Measurements from ENCODE around the gene GTF3C2.
A peak's percentile ranks its signal among the peaks of the same experiment; 100 is the strongest.

DNA sequence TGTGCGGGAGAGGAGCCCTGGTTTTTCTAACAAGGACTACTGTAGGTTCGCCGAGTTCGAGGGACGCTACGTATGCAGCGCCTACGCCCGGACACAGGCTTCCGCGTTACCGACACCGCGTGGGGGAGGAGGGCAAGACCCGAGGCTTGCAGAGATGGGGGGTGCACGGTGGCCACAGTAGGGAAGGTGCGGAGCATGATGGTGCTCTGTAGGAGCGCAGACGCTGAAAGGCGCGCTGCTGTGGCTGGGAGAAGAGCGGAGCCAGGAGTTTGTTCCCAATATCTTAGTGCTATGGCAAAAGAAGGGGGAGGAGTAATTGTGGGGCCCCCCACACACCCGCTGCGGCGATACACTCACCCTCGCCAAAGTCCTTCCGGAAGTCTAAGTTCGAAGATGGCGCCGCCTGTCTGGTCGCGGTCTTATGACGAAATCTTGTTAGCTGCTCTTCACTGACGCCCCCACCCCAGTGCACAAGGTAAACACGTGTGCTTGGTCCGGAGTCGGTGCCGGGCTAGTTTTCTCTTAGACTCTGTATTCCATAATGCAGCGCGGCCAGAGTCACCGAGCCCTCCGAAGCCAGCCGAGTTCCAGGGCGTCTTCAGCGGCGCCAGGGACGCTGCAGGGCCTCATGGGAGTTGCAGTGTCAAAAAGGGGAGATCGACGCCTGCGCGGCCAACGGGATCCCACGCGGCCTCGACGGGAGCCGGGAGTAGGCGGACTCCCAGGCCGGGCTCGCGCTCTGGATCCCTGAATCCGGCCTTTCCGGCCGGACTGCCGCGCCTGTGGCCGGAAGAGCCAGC is at the start of gene GTF3C2:
- TF ChIP-seq, protein P1, sequence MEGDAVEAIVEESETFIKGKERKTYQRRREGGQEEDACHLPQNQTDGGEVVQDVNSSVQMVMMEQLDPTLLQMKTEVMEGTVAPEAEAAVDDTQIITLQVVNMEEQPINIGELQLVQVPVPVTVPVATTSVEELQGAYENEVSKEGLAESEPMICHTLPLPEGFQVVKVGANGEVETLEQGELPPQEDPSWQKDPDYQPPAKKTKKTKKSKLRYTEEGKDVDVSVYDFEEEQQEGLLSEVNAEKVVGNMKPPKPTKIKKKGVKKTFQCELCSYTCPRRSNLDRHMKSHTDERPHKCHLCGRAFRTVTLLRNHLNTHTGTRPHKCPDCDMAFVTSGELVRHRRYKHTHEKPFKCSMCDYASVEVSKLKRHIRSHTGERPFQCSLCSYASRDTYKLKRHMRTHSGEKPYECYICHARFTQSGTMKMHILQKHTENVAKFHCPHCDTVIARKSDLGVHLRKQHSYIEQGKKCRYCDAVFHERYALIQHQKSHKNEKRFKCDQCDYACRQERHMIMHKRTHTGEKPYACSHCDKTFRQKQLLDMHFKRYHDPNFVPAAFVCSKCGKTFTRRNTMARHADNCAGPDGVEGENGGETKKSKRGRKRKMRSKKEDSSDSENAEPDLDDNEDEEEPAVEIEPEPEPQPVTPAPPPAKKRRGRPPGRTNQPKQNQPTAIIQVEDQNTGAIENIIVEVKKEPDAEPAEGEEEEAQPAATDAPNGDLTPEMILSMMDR (IDR thresholded peaks at IDR 0.05; ENCODE audit: insufficient read depth, low read length): no peak
- TF ChIP-seq POLR2AphosphoS5 (IDR thresholded peaks at IDR 0.05; ENCODE audit: low read depth) (peak; percentile 85), SPI1 (IDR thresholded peaks at IDR 0.05; ENCODE audit: borderline replicate concordance, low read depth) (no peak)
- TF ChIP-seq, protein P2, sequence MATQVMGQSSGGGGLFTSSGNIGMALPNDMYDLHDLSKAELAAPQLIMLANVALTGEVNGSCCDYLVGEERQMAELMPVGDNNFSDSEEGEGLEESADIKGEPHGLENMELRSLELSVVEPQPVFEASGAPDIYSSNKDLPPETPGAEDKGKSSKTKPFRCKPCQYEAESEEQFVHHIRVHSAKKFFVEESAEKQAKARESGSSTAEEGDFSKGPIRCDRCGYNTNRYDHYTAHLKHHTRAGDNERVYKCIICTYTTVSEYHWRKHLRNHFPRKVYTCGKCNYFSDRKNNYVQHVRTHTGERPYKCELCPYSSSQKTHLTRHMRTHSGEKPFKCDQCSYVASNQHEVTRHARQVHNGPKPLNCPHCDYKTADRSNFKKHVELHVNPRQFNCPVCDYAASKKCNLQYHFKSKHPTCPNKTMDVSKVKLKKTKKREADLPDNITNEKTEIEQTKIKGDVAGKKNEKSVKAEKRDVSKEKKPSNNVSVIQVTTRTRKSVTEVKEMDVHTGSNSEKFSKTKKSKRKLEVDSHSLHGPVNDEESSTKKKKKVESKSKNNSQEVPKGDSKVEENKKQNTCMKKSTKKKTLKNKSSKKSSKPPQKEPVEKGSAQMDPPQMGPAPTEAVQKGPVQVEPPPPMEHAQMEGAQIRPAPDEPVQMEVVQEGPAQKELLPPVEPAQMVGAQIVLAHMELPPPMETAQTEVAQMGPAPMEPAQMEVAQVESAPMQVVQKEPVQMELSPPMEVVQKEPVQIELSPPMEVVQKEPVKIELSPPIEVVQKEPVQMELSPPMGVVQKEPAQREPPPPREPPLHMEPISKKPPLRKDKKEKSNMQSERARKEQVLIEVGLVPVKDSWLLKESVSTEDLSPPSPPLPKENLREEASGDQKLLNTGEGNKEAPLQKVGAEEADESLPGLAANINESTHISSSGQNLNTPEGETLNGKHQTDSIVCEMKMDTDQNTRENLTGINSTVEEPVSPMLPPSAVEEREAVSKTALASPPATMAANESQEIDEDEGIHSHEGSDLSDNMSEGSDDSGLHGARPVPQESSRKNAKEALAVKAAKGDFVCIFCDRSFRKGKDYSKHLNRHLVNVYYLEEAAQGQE (IDR thresholded peaks at IDR 0.05; ENCODE audit: insufficient replicate concordance, low read depth): peak; percentile 46
